ENCODE results near the gene PROM1. TPM values are rescaled to one million over a fixed set of nuclear protein-coding genes. Genes with fewer than 3 reads are reported as not detected.

The PROM1 gene
- total and polyA plus RNA-seq, 4 donors = 1.2 to 5.2 (median 3.7) TPM

- WGBS = 86% methylated on average over 2 of the region's 2 CpGs
- H3K9me3 ChIP-seq (ENCODE audit: control insufficient read depth in 4 of 4, low read length in 3 of 4) = peaks cover 0 to 5% (median 2%) of the 10 kb centered on the region in 4 donors
- no peaks in the 10 kb centered on the region for H3K36me3 ChIP-seq (ENCODE audit: control insufficient read depth in 4 of 4, insufficient read depth in 3 of 4, low read depth in 1 of 4, low read length in 3 of 4)
- TF ChIP-seq SP1 (IDR thresholded peaks at IDR 0.05) = no peak
- TF ChIP-seq ZBTB33 (IDR thresholded peaks at IDR 0.05) = no peak
- no peak for TF ChIP-seq GABPA (IDR thresholded peaks at IDR 0.05 in 1 of 2, conservative IDR thresholded peaks at IDR 0.05 in 1 of 2)
- TF ChIP-seq RAD21 (IDR thresholded peaks at IDR 0.05) = no peak
- no peak for TF ChIP-seq CTCF (IDR thresholded peaks at IDR 0.05; ENCODE audit: low read depth, low read length, missing input control)
- TF ChIP-seq HNF4A (conservative IDR thresholded peaks at IDR 0.05) = no peak
- TF ChIP-seq ATF3 (IDR thresholded peaks at IDR 0.05) = no peak
- TF ChIP-seq MAX (IDR thresholded peaks at IDR 0.05) = no peak
- TF ChIP-seq JUND (IDR thresholded peaks at IDR 0.05) = no peak
- no peak overlapping the region for H3K9ac ChIP-seq (ENCODE audit: low read depth in 1 of 2, low read length in 2 of 2)
- H3K27me3 ChIP-seq (ENCODE audit: control insufficient read depth in 4 of 4, insufficient read depth in 4 of 4, low read length in 3 of 4) = peaks cover 0 to 8% (median 0%) of the 10 kb centered on the region in 4 donors
- no peak overlapping the region for H3K27ac ChIP-seq (ENCODE audit: low read depth in 1 of 2, low read length in 2 of 2)
- DNase-seq (ENCODE audit: low spot score) = no peak
- H3K4me3 ChIP-seq (ENCODE audit: low read depth in 1 of 3, low read length in 3 of 3) = no peak overlapping the region
- no peaks in the 10 kb centered on the region for H3K4me1 ChIP-seq (ENCODE audit: control insufficient read depth in 4 of 4, insufficient read depth in 4 of 4, low read length in 3 of 4)
Observed at GRCh38 chr4:16090096-16090705, 6.4 kb upstream of the PROM1 start.

GRCh38 chr4:16089156-16089555 lies 5.3 kb upstream of the PROM1 start:
- H3K36me3 ChIP-seq (ENCODE audit: control insufficient read depth in 4 of 4, insufficient read depth in 3 of 4, low read depth in 1 of 4, low read length in 3 of 4) = no peaks in the 10 kb centered on the region
- no peak for TF ChIP-seq RAD21 (IDR thresholded peaks at IDR 0.05)
- no peak for TF ChIP-seq CTCF (IDR thresholded peaks at IDR 0.05; ENCODE audit: low read depth, low read length, missing input control)
- TF ChIP-seq EGR1 (IDR thresholded peaks at IDR 0.05; ENCODE audit: low read depth in 2 of 2) = no peak
- TF ChIP-seq RXRA (IDR thresholded peaks at IDR 0.05) = no peak
- no peak for TF ChIP-seq GABPA (IDR thresholded peaks at IDR 0.05 in 1 of 2, conservative IDR thresholded peaks at IDR 0.05 in 1 of 2)
- TF ChIP-seq YY1 (IDR thresholded peaks at IDR 0.05) = no peak
- no peak for TF ChIP-seq NR2F2 (IDR thresholded peaks at IDR 0.05)
- no peak for TF ChIP-seq SP1 (IDR thresholded peaks at IDR 0.05)
- H3K27me3 ChIP-seq (ENCODE audit: control insufficient read depth in 4 of 4, insufficient read depth in 4 of 4, low read length in 3 of 4) = peaks cover 0 to 8% (median 0%) of the 10 kb centered on the region in 4 donors
- H3K4me1 ChIP-seq (ENCODE audit: control insufficient read depth in 4 of 4, insufficient read depth in 4 of 4, low read length in 3 of 4) = no peaks in the 10 kb centered on the region
- no peak for DNase-seq (ENCODE audit: low spot score)
- no peak overlapping the region for H3K27ac ChIP-seq (ENCODE audit: low read depth in 1 of 2, low read length in 2 of 2)
- no peak overlapping the region for H3K9ac ChIP-seq (ENCODE audit: low read depth in 1 of 2, low read length in 2 of 2)
- 95% methylated on average over 3 of the region's 3 CpGs for WGBS
- H3K4me3 ChIP-seq (ENCODE audit: low read depth in 1 of 3, low read length in 3 of 3) = no peak overlapping the region
- H3K9me3 ChIP-seq (ENCODE audit: control insufficient read depth in 4 of 4, low read length in 3 of 4) = peaks cover 0 to 5% (median 2%) of the 10 kb centered on the region in 4 donors
